ENCODE data around the gene CBX7. TPM values are rescaled to one million over a fixed set of nuclear protein-coding genes. Genes with fewer than 3 reads are reported as not detected.
A peak's percentile ranks its signal among the peaks of the same experiment; 100 is the strongest.

The CBX7 gene
- total and polyA plus RNA-seq, 4 donors = 2.2 to 21.8 (median 14.9) TPM

DNA sequence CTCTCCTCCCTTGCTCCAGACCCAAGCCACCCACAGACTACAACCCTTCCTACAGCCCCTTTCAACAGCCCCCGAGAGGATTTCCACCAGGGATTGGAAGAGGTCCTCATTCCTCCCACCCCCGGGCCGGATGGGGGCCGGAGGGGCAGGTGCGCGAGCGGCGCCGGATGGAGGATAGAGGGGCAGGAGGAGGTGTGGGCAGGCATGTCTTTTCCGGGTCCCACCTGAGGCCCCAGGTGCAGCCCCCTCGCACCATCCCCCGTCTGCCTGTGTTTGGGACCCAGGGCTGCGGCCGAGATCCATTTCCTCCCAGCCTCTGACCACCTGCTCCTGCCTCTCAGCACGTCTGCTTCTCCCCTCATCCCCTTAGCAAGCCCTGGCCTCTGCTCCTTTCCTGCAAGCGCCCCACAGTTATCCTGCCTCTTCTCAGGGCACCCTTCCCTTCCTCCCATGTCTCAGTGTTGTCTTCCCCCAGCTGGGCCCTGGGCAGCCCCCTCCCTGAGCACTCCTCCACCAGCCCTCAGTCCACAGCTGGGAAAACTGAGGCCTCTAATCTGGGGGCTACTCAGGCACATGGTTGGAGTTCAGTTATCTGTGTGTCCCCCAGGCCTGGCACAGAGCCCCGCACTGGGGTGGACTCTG is 19.3 kb upstream of the CBX7 start:
- DNase-seq (ENCODE audit: low spot score) = no peak
- no peaks in the 10 kb centered on the region for H3K9me3 ChIP-seq (ENCODE audit: control insufficient read depth in 4 of 4, low read length in 3 of 4)
- H3K36me3 ChIP-seq (ENCODE audit: control insufficient read depth in 4 of 4, insufficient read depth in 3 of 4, low read depth in 1 of 4, low read length in 3 of 4) = no peaks in the 10 kb centered on the region
- H3K9ac ChIP-seq (ENCODE audit: low read depth in 1 of 2, low read length in 2 of 2) = no peak overlapping the region
- H3K27ac ChIP-seq (ENCODE audit: low read depth in 1 of 2, low read length in 2 of 2) = no peak overlapping the region
- H3K27me3 ChIP-seq (ENCODE audit: control insufficient read depth in 4 of 4, insufficient read depth in 4 of 4, low read length in 3 of 4) = no peaks in the 10 kb centered on the region
- peaks cover 0 to 30% (median 4%) of the 10 kb centered on the region in 4 donors for H3K4me1 ChIP-seq (ENCODE audit: control insufficient read depth in 4 of 4, insufficient read depth in 4 of 4, low read length in 3 of 4)
- WGBS = 82% methylated on average over 17 of the region's 17 CpGs
- TF ChIP-seq ZBTB33 (IDR thresholded peaks at IDR 0.05) (no peak), EGR1 (IDR thresholded peaks at IDR 0.05; ENCODE audit: low read depth in 2 of 2) (no peak), FOXA1 (IDR thresholded peaks at IDR 0.05) (no peak)
- no peak overlapping the region for H3K4me3 ChIP-seq (ENCODE audit: low read depth in 1 of 3, low read length in 3 of 3)

DNA sequence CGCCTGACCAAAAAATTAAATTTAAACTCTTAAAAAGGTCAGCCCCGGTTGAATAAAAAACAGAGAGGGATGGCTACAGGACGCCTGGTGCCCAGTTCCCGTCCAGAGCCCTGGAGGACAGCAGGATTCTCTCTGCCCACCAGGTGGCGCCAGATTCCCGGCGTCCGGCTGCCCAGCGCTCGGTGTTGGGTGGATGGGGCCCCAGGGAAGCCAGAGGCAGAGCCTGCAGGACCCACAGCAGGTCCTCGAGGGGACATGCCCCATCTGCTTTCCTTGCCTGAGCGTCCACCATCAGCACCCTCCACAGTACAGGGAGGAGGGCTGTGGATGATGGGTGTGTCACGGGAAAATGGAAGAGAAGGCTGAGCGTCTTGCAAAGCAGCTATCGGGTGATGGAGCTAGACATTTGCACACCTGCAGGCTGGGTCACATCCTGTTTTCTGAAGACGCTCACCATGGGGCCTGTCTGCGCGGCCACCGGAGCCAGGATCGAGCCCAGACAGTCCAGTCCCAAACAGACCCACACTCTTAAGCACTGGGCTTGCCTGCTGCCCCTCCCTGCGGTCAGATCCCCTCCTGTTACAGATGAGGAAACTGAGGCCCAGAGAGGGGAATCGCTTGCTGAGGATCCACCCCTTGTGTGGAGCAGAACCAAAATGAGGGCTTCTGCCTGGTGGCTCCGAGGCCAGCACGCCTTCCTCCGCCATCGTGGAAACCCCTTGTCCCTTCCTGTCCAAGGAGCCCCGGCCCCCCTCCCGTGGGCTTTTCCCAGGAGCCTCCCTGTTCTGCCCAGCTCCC is 18.5 kb upstream of the CBX7 start:
- peak; percentile 95 to 98 for TF ChIP-seq RAD21 (IDR thresholded peaks at IDR 0.05)
- TF ChIP-seq CTCF (IDR thresholded peaks at IDR 0.05; ENCODE audit: low read depth, low read length, missing input control) = peak; percentile 96
- TF ChIP-seq NR2F2 (IDR thresholded peaks at IDR 0.05) = no peak
- TF ChIP-seq, protein P1, sequence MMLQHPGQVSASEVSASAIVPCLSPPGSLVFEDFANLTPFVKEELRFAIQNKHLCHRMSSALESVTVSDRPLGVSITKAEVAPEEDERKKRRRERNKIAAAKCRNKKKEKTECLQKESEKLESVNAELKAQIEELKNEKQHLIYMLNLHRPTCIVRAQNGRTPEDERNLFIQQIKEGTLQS (IDR thresholded peaks at IDR 0.05) = no peak
- no peak for TF ChIP-seq JUND (IDR thresholded peaks at IDR 0.05)
- WGBS = 28% methylated on average over 28 of the region's 28 CpGs
- H3K36me3 ChIP-seq (ENCODE audit: control insufficient read depth in 4 of 4, insufficient read depth in 3 of 4, low read depth in 1 of 4, low read length in 3 of 4) = no peaks in the 10 kb centered on the region
- no peak overlapping the region for H3K27ac ChIP-seq (ENCODE audit: low read depth in 1 of 2, low read length in 2 of 2)
- H3K4me1 ChIP-seq (ENCODE audit: control insufficient read depth in 4 of 4, insufficient read depth in 4 of 4, low read length in 3 of 4) = peaks cover 0 to 25% (median 4%) of the 10 kb centered on the region in 4 donors
- H3K9ac ChIP-seq (ENCODE audit: low read depth in 1 of 2, low read length in 2 of 2) = no peak overlapping the region
- H3K4me3 ChIP-seq (ENCODE audit: low read depth in 1 of 3, low read length in 3 of 3) = no peak overlapping the region
- DNase-seq (ENCODE audit: low spot score) = peak; percentile 90
- H3K27me3 ChIP-seq (ENCODE audit: control insufficient read depth in 4 of 4, insufficient read depth in 4 of 4, low read length in 3 of 4) = no peaks in the 10 kb centered on the region
- H3K9me3 ChIP-seq (ENCODE audit: control insufficient read depth in 4 of 4, low read length in 3 of 4) = no peaks in the 10 kb centered on the region

- TF ChIP-seq HNF4A (conservative IDR thresholded peaks at IDR 0.05) = no peak
- no peak for TF ChIP-seq YY1 (IDR thresholded peaks at IDR 0.05)
- no peak for TF ChIP-seq RAD21 (IDR thresholded peaks at IDR 0.05)
- TF ChIP-seq TAF1 (conservative IDR thresholded peaks at IDR 0.05) = no peak
- no peak for TF ChIP-seq FOXA1 (IDR thresholded peaks at IDR 0.05)
- no peak for TF ChIP-seq CTCF (IDR thresholded peaks at IDR 0.05; ENCODE audit: low read depth, low read length, missing input control)
- TF ChIP-seq EGR1 (IDR thresholded peaks at IDR 0.05; ENCODE audit: low read depth in 2 of 2) = no peak
These were observed 17.5 kb upstream of the CBX7 start for GRCh38 chr22:39169797-39170466.

More at GRCh38 chr22:39169797-39170466, 17.5 kb upstream of the CBX7 start:
- Histone ChIP-seq H3K27me3 (ENCODE audit: control insufficient read depth in 4 of 4, insufficient read depth in 4 of 4, low read length in 3 of 4) (no peaks in the 10 kb centered on the region), H3K4me3 (ENCODE audit: low read depth in 1 of 3, low read length in 3 of 3) (no peak overlapping the region), H3K36me3 (ENCODE audit: control insufficient read depth in 4 of 4, insufficient read depth in 3 of 4, low read depth in 1 of 4, low read length in 3 of 4) (no peaks in the 10 kb centered on the region), H3K9me3 (ENCODE audit: control insufficient read depth in 4 of 4, low read length in 3 of 4) (no peaks in the 10 kb centered on the region), H3K9ac (ENCODE audit: low read depth in 1 of 2, low read length in 2 of 2) (no peak overlapping the region), H3K27ac (ENCODE audit: low read depth in 1 of 2, low read length in 2 of 2) (no peak overlapping the region), H3K4me1 (ENCODE audit: control insufficient read depth in 4 of 4, insufficient read depth in 4 of 4, low read length in 3 of 4) (peaks cover 0 to 18% (median 4%) of the 10 kb centered on the region in 4 donors)
- WGBS = 66% methylated on average over 8 of the region's 8 CpGs
- no peak for DNase-seq (ENCODE audit: low spot score)
